SU-DHL-6 (cell line): Measurements from ENCODE around the gene SMIM26.

Experiments used
- CTCF ChIP-seq: fragments of 200-600 bp; sonication (generic); IDR thresholded peaks from one replicate; pipeline ENCODE4 v1.5.1; 2017; ENCODE audit warnings: antibody characterized with exemption, mild to moderate bottlenecking, low read length, moderate library complexity; ENCODE audit not compliant: insufficient read depth, poor library complexity, severe bottlenecking
- EZH2phosphoT487 ChIP-seq: fragments of 200-600 bp; sonication (generic), shearing (Covaris generic); conservative IDR thresholded peaks from 2 replicates; pipeline ENCODE4 v1.6.1; 2018; ENCODE audit warnings: mild to moderate bottlenecking, antibody characterized with exemption, low read length, moderate library complexity, mixed read lengths

GRCh38 chr20:18532626-18533025 is 34.6 kb upstream of the SMIM26 start:
- TF ChIP-seq EZH2phosphoT487 (no peak), CTCF (no peak)
